Measurements from ENCODE around the gene ARPC2.

ARPC2 gene

GRCh38 chr2:218289639-218290315 lies 72.8 kb downstream of the ARPC2 start:
- DNase-seq (ENCODE audit: low read depth), result no peak

DNA sequence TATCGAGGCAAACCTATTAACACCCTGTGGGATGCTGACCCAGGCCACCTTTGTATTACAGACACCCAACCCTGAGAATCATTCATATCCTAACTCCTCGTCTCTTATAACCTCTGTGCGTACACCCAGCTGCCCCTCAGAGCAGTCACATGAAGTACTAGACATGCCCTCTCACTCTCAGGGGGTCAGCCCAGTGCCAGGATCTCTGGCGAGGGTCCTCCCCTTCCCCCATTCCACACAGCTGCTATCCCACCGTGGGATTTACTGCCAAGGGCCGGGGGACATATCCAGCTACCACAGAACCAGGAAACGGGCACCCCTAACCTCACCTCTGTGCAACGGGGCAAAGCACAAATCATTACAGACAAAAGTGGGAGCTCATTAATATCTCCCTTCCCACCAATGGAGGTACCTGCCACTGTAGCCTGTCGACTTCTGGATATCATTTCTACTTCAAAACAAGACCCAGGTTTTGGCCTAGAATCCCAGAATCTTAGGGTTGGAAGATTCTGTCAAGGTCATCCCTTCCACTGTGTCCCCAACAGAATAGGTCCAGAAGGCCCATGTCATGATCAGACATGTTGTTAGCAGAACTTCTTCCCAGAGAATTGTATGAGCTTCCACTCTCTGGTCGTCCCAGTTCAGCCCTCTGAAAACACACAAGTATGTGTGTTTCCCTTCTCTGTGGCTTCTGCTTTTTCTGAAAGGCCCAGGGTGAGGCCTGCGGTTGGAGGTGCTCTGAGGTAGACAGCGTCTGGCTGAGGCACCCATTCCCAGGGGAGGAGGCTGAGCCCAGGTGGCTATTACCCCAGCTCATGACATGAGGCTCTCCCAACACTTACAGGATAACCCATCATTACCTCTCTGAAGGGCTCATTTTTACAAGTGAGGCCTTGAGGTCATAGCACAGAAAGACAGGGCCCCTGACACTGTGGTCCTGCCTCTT lies 73.6 kb downstream of the ARPC2 start:
- DNase-seq (ENCODE audit: low read depth), result no peak

- peak; percentile 36 for DNase-seq (ENCODE audit: low read depth)
Observed at GRCh38 chr2:218291318-218292047, 74.5 kb downstream of the ARPC2 start.

- peak; percentile 82 for DNase-seq (ENCODE audit: low read depth)
Observed at GRCh38 chr2:218292048-218293014, 75.3 kb downstream of the ARPC2 start, which contains the start of gene TMBIM1. Gene TMBIM1 (minus strand): TSS chr2:218292503. CDS start chr2:218282141, 10,362 bp downstream.

GRCh38 chr2:218293715-218294429 lies 76.9 kb downstream of the ARPC2 start:
- DNase-seq (ENCODE audit: low read depth), result no peak

DNA sequence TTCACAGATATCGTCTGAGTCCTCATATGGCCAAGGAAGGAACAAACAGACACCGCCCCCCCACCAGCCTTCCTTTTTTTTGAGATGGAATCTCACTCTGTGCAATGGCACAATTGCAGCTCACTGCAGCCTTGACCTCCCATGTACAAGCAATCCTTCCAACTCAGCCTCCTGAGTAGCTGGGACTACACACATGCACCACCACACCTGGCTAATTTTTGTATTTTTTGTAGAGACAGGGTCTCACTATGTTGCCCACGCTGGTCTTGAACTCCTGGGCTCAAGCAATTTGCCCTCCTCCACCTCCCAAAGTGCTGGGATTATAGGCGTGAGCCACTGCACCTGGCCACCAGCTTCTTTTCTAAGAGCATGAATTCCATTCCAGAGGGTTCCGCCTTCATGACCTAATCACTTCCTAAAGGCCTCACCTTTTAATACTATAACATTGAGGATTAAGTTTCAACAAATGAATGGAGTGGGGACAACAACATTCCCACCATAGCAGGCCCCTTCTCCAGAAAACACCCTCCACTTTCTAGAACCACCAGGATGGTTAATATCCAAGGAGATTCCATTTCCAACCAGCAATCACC lies 77.5 kb downstream of the ARPC2 start:
- no peak for DNase-seq (ENCODE audit: low read depth)

- DNase-seq (ENCODE audit: low read depth), result no peak
Observed at GRCh38 chr2:218295029-218295428, 78.0 kb downstream of the ARPC2 start.

DNA sequence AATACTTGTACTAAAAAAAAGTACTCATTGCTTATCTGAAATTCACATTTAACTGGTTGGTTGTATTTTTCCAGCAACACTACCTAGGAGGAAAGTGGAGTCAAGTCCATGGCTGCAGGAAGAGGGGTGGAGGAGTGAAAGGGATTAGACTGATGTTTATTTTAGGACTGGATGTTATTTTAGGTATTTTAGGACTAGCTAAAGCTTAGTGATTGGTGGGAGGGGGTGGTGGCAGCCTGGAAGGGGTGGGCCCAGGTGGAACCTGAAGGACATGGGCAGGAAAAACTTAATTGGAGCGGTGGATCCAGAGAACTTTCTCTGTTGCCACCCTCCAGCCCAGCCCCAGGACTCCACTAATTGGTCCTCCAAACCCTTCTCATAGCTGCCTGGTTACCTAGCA lies 79.2 kb downstream of the ARPC2 start:
- no peak for DNase-seq (ENCODE audit: low read depth)

DNA sequence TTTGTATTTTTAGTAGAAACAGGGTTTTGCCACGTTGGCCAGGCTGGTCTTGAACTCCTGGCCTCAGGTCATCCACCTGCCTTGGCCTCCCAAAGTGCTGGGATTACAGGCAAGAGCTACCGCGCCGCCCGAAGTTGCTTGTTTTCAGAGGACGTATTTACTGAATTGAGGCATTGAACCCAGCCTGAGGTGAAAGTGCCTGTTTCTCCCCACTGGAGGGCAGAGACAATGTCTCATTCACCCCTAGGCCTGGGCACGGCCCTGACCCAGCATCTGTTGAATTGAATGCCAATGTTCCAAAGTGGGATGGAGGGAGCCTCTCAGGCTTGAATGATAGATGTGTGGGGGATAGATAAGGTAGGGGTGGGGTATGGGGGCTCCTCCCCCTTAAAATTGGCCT lies 79.9 kb downstream of the ARPC2 start:
- DNase-seq (ENCODE audit: low read depth), result no peak

GRCh38 chr2:218298314-218298875 lies 81.4 kb downstream of the ARPC2 start:
- no peak for DNase-seq (ENCODE audit: low read depth)

DNA sequence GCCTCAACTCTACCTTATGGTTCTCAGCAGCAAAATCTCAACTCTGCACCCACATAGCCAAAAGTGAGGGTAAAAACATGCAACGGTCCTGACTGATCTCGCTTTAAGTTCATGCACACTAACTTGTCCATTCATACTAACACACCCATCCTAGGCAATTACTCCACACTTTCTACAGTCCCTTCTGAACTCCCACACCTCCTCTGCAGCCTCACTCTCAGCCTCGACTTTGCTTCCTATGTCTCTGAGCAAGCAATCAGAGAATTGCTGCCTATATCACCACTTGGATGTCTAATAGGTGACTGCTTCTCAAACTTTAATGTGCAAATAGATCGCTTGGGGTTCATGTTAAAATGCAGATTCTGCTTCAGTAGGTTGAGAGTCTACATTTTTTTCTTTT lies 83.2 kb downstream of the ARPC2 start:
- DNase-seq (ENCODE audit: low read depth), result no peak

- DNase-seq (ENCODE audit: low read depth), result peak; percentile 87
Observed at GRCh38 chr2:218301176-218301819, 84.3 kb downstream of the ARPC2 start.

Measured in ELR (cell line).